ENCODE measurements around the gene PTPRE.

The PTPRE gene

GRCh38 chr10:127925471-127926207 lies 18.7 kb downstream of the PTPRE start:
- no peak overlapping the region for H3K4me3 ChIP-seq (ENCODE audit: low read length)
- DNase-seq (ENCODE audit: low read depth) = peak; percentile 87
- no peak for TF ChIP-seq CTCF (conservative IDR thresholded peaks at IDR 0.05; ENCODE audit: low read depth, low read length)

GRCh38 chr10:127926455-127926854 lies 19.6 kb downstream of the PTPRE start:
- no peak for DNase-seq (ENCODE audit: low read depth)
- H3K4me3 ChIP-seq (ENCODE audit: low read length) = peak overlapping the region; percentile 1
- TF ChIP-seq CTCF (conservative IDR thresholded peaks at IDR 0.05; ENCODE audit: low read depth, low read length) = no peak

- no peak for DNase-seq (ENCODE audit: low read depth)
These were observed 21.3 kb downstream of the PTPRE start for GRCh38 chr10:127928021-127928806.

GRCh38 chr10:127932521-127933270 lies 25.8 kb downstream of the PTPRE start:
- H3K4me3 ChIP-seq (ENCODE audit: low read length) = no peak overlapping the region
- DNase-seq (ENCODE audit: low read depth) = no peak
- no peak for TF ChIP-seq CTCF (conservative IDR thresholded peaks at IDR 0.05; ENCODE audit: low read depth, low read length)

More at GRCh38 chr10:127928021-127928806, 21.3 kb downstream of the PTPRE start:
- TF ChIP-seq CTCF (conservative IDR thresholded peaks at IDR 0.05; ENCODE audit: low read depth, low read length) = no peak
- peak overlapping the region; percentile 1 for H3K4me3 ChIP-seq (ENCODE audit: low read length)

GRCh38 chr10:127933271-127933670 lies 26.4 kb downstream of the PTPRE start:
- no peak for TF ChIP-seq CTCF (conservative IDR thresholded peaks at IDR 0.05; ENCODE audit: low read depth, low read length)
- no peak for DNase-seq (ENCODE audit: low read depth)
- no peak overlapping the region for H3K4me3 ChIP-seq (ENCODE audit: low read length)

GRCh38 chr10:127934383-127934782 lies 27.5 kb downstream of the PTPRE start:
- H3K4me3 ChIP-seq (ENCODE audit: low read length) = no peak overlapping the region
- no peak for DNase-seq (ENCODE audit: low read depth)
- no peak for TF ChIP-seq CTCF (conservative IDR thresholded peaks at IDR 0.05; ENCODE audit: low read depth, low read length)

Measured in retinal pigment epithelial cell (primary cell).